Smooth muscle cell (in vitro differentiated cells): ENCODE results near the gene SCO1. TPM values are rescaled to one million over a fixed set of nuclear protein-coding genes. Genes with fewer than 3 reads are reported as not detected.
A peak's percentile ranks its signal among the peaks of the same experiment; 100 is the strongest.

Experiments used
- DNase-seq: peaks from one replicate; lab custom pipeline; 2025; ENCODE audit not compliant: unreplicated experiment; lab: John Stamatoyannopoulos, UW
- H2AFZ ChIP-seq: fragments of 200-600 bp; sonication (generic); 2 replicates; pipeline ENCODE4 v1.6.0; 2016; ENCODE audit warnings: antibody characterized with exemption, low read depth, mild to moderate bottlenecking
- H3F3A ChIP-seq: fragments of 200-600 bp; sonication (generic); 2 replicates; pipeline ENCODE4 v1.6.0; 2017; ENCODE audit warnings: antibody characterized with exemption, low read depth
- H3K27ac ChIP-seq: fragments of 200-600 bp; sonication (generic); 2 replicates; pipeline ENCODE4 v1.5.1; 2016; ENCODE audit warnings: low read depth, mild to moderate bottlenecking
- H3K27me3 ChIP-seq: fragments of 200-600 bp; sonication (generic); 2 replicates; pipeline ENCODE4 v1.6.1; 2016; ENCODE audit warnings: low read depth, mild to moderate bottlenecking
- H3K36me3 ChIP-seq: fragments of 200-600 bp; sonication (generic); 2 replicates; pipeline ENCODE4 v1.5.1; 2016; ENCODE audit warnings: low read depth
- H3K4me1 ChIP-seq: fragments of 200-600 bp; sonication (generic); 2 replicates; pipeline ENCODE4 v1.5.1; 2016; ENCODE audit warnings: low read depth
- H3K4me2 ChIP-seq: fragments of 200-600 bp; sonication (generic); 2 replicates; pipeline ENCODE4 v1.6.0; 2016; ENCODE audit warnings: mild to moderate bottlenecking
- H3K4me3 ChIP-seq: fragments of 200-600 bp; sonication (generic); 2 replicates; pipeline ENCODE4 v1.5.1; 2016; ENCODE audit warnings: mild to moderate bottlenecking
- H3K79me2 ChIP-seq: fragments of 200-600 bp; sonication (generic); 2 replicates; pipeline ENCODE4 v1.6.0; 2016; ENCODE audit warnings: low read depth, mild to moderate bottlenecking
- H3K9ac ChIP-seq: fragments of 200-600 bp; sonication (generic); 2 replicates; pipeline ENCODE4 v1.6.0; 2016; ENCODE audit warnings: low read depth
- H3K9me3 ChIP-seq: fragments of 200-600 bp; sonication (generic); replicated peaks from 2 replicates; pipeline ENCODE4 v1.5.1; 2016; ENCODE audit warnings: low read depth
- H4K20me1 ChIP-seq: fragments of 200-600 bp; sonication (generic); 2 replicates; pipeline ENCODE4 v1.6.0; 2016; ENCODE audit warnings: low read depth
- CTCF ChIP-seq: fragments of 200-600 bp; sonication (generic); IDR thresholded peaks from 2 replicates; pipeline ENCODE4 v1.5.1; 2017; ENCODE audit warnings: borderline replicate concordance, mild to moderate bottlenecking, antibody characterized with exemption; ENCODE audit not compliant: insufficient read depth, poor library complexity, severe bottlenecking
- WGBS: methylation state at CpG from one replicate; pipeline ENCODE4 v1.1.7; 2016; ENCODE audit warnings: low lambda C conversion rate; 5-methylcytosine and 5-hydroxymethylcytosine counted together
- polyA plus RNA-seq: library from polyadenylated mRNA; unstranded; fragments of >200 nt; fragmentation: Nextera tagmentation; extraction: Ambion mirVana; gene quantifications from 2 replicates; pipeline ENCODE4 v1.2.1, GENCODE V29; 2016
- total RNA-seq: library from RNA; depleted of rRNA; stranded (reverse); fragments of >200 nt; gene quantifications from 2 replicates; pipeline ENCODE4 v1.2.3, GENCODE V29; 2014

SCO1 gene
- total and polyA plus RNA-seq, 2 experiments from 2014 or later, result 25.9 to 28.3 TPM

- Histone ChIP-seq H3K4me3 (no peak overlapping the region), H3K27ac (no peak overlapping the region), H3K36me3 (no peaks in the 10 kb centered on the region), H3F3A (no peaks in the 10 kb centered on the region), H2AFZ (no peak overlapping the region), H3K79me2 (no peaks in the 10 kb centered on the region), H3K27me3 (no peaks in the 10 kb centered on the region), H3K9ac (no peak overlapping the region), H3K9me3 (no peaks in the 10 kb centered on the region), H4K20me1 (no peaks in the 10 kb centered on the region), H3K4me2 (no peak overlapping the region), H3K4me1 (no peaks in the 10 kb centered on the region)
- WGBS, result 53% methylated on average over 18 of the region's 18 CpGs
- peak; percentile 75 for TF ChIP-seq CTCF
- DNase-seq, result no peak
Observed at GRCh38 chr17:10631048-10631700, 66.2 kb downstream of the SCO1 start.

GRCh38 chr17:10629706-10630105 is 67.6 kb downstream of the SCO1 start:
- no peak for TF ChIP-seq CTCF

GRCh38 chr17:10628756-10629155 is 68.6 kb downstream of the SCO1 start:
- H2AFZ ChIP-seq, result no peak overlapping the region
- H4K20me1 ChIP-seq, result no peaks in the 10 kb centered on the region
- H3K4me1 ChIP-seq, result no peaks in the 10 kb centered on the region
- H3K4me3 ChIP-seq, result no peak overlapping the region
- no peak overlapping the region for H3K4me2 ChIP-seq
- H3F3A ChIP-seq, result no peaks in the 10 kb centered on the region
- no peak overlapping the region for H3K27ac ChIP-seq
- no peaks in the 10 kb centered on the region for H3K79me2 ChIP-seq
- peak; percentile 34 for TF ChIP-seq CTCF
- no peaks in the 10 kb centered on the region for H3K27me3 ChIP-seq
- no peak overlapping the region for H3K9ac ChIP-seq
- no peak for DNase-seq
- H3K9me3 ChIP-seq, result no peaks in the 10 kb centered on the region
- 72% methylated on average over 13 of the region's 13 CpGs for WGBS
- no peaks in the 10 kb centered on the region for H3K36me3 ChIP-seq

More at GRCh38 chr17:10629706-10630105, 67.6 kb downstream of the SCO1 start:
- no peak overlapping the region for H3K27ac ChIP-seq
- no peaks in the 10 kb centered on the region for H3K36me3 ChIP-seq
- H3K4me3 ChIP-seq, result no peak overlapping the region
- no peaks in the 10 kb centered on the region for H3K9me3 ChIP-seq
- DNase-seq, result no peak
- no peaks in the 10 kb centered on the region for H3K4me1 ChIP-seq
- WGBS, result 97% methylated on average over 12 of the region's 12 CpGs
- no peak overlapping the region for H3K4me2 ChIP-seq
- no peak overlapping the region for H3K9ac ChIP-seq
- H2AFZ ChIP-seq, result no peak overlapping the region
- no peaks in the 10 kb centered on the region for H3F3A ChIP-seq
- no peaks in the 10 kb centered on the region for H3K79me2 ChIP-seq
- no peaks in the 10 kb centered on the region for H4K20me1 ChIP-seq
- H3K27me3 ChIP-seq, result no peaks in the 10 kb centered on the region

- 92% methylated on average over 9 of the region's 9 CpGs for WGBS
- H3K79me2 ChIP-seq, result no peaks in the 10 kb centered on the region
Observed at GRCh38 chr17:10626390-10626789, 70.9 kb downstream of the SCO1 start.

More at GRCh38 chr17:10626390-10626789, 70.9 kb downstream of the SCO1 start:
- no peak overlapping the region for H2AFZ ChIP-seq
- no peak overlapping the region for H3K27ac ChIP-seq
- no peak for DNase-seq
- H4K20me1 ChIP-seq, result no peaks in the 10 kb centered on the region
- no peak overlapping the region for H3K4me2 ChIP-seq
- no peak for TF ChIP-seq CTCF
- H3K9ac ChIP-seq, result no peak overlapping the region
- H3K4me3 ChIP-seq, result no peak overlapping the region
- no peaks in the 10 kb centered on the region for H3K27me3 ChIP-seq
- no peaks in the 10 kb centered on the region for H3K9me3 ChIP-seq
- H3K4me1 ChIP-seq, result no peaks in the 10 kb centered on the region
- no peaks in the 10 kb centered on the region for H3F3A ChIP-seq
- H3K36me3 ChIP-seq, result no peaks in the 10 kb centered on the region
